Measurements from ENCODE around the gene FOXF1.

FOXF1 gene

DNA sequence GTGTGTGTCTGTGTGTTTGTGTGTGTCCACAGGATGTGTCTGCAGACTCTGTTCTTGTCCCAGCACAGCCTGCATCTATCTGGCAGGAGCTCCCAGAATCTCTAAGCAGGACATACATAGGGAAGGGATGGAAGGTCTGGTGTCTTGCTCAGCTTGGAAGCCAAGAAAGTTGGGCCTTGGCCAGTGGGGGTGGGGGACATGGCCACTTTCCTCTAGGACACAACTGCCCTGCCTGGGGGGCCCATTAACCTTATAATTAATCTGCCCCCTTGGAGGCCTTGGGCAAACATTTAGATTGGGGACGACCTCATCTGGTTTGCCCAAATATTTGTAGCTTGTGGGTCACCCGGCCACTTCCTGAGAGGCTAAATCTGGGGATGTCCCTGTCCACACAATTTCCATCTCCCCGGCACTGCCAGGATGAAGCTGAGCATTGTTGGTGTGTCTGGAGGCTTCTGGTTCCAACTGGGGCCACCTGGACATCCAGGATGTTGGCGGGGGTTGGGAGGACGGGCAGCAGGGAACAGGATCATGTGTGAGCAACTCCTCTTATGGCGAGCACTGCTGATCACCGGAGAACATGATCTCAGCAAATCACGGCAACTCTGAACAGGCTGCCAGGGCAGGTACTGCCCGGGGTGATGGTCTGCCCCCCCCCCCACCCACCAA is 17.2 kb upstream of the FOXF1 start:
- DNase-seq (ENCODE audit: low spot score): no peak

- no peak for DNase-seq (ENCODE audit: low spot score)
Measured at GRCh38 chr16:86494039-86494564, 16.2 kb upstream of the FOXF1 start.

DNA sequence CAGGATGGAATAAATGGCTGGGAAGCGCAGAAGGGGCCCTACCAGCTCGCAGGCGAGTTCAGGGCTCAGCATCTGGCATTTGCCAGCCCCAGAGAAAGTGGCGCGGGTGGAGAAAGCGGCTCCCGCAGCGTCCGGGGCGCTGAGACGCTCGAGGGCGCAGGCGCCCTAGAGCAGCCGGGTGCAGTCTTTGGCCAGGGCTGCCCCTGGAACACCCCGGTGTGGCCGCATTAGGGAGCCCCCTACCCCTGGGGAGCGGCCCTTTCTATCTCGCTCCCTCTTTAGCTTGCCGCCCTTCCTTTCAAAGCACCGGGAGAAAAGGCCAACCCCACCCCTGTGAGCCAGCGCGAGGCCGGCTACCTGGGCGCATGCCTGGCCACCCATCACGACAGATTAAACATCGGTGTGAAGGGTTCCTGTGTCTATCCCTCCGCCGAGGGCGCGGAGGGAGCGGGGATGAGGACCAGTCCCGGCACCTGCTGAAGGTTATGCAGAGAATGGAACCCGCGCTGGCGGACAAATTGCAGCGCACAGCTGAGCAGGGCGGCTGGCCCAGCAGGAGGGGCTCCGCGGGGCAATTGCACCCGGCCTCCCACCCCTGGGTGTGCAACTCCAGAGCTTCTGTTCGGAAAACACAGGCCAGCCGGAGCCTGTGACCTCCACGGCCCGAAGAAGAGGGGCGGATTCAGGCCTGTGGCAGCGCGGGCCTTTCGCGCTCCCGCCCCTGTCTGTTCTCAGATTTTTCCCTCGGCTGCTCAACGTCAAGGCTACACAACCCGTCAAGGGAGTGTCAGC is 15.6 kb upstream of the FOXF1 start:
- DNase-seq (ENCODE audit: low spot score): no peak

DNA sequence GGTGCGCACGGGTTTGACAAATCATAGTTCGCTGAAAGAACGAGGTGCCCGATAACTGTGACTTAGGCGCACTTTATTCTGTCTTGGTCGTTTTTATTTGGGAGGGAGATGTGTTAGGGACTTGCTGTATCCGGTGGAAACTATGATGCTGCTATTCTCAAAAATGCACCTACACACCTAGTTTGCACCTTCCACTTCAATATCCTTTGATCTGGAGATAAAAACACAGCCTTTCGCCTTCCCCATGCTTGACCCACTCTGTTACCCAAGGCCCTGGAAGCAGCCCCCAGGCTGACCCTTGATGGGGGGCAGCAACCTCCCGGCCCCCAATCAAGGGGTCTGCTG is 15.0 kb upstream of the FOXF1 start:
- no peak for DNase-seq (ENCODE audit: low spot score)

DNA sequence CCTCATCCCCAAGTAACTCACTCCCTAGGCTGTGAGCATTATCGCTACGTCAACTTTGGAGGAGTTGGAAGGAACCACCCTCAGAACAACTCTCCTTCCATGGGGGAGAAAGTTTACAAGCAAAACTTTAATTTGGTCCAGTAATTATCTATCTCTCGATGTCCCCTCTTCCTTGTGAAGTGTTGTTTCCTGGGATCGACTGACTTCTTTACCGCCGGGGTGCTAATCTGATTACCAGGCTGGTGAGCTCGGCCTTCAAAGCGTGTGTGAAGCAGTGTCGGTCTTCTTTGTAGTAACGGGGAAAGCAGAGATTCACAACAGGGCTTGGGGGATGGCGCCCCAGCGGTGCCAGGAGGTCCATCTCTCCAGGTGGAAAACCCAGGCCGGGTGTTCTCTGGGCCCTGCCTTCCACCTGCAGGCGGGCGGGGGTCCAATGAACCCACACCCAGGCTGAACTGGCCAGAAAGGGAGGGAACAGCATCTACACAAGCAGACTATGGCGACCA is 14.5 kb upstream of the FOXF1 start:
- DNase-seq (ENCODE audit: low spot score): no peak

- no peak for DNase-seq (ENCODE audit: low spot score)
Measured at GRCh38 chr16:86496262-86496928, 13.9 kb upstream of the FOXF1 start.

GRCh38 chr16:86496929-86497461 is 13.3 kb upstream of the FOXF1 start:
- no peak for DNase-seq (ENCODE audit: low spot score)

- DNase-seq (ENCODE audit: low spot score): no peak
Measured at GRCh38 chr16:86497551-86498021, 12.7 kb upstream of the FOXF1 start.

- DNase-seq (ENCODE audit: low spot score): no peak
Measured at GRCh38 chr16:86498155-86498670, 12.1 kb upstream of the FOXF1 start.

GRCh38 chr16:86498671-86499439 is 11.5 kb upstream of the FOXF1 start:
- DNase-seq (ENCODE audit: low spot score): no peak

GRCh38 chr16:86499440-86499786 is 10.9 kb upstream of the FOXF1 start:
- no peak for DNase-seq (ENCODE audit: low spot score)

- DNase-seq (ENCODE audit: low spot score): no peak
Measured at GRCh38 chr16:86499889-86500707, 10.2 kb upstream of the FOXF1 start.

DNA sequence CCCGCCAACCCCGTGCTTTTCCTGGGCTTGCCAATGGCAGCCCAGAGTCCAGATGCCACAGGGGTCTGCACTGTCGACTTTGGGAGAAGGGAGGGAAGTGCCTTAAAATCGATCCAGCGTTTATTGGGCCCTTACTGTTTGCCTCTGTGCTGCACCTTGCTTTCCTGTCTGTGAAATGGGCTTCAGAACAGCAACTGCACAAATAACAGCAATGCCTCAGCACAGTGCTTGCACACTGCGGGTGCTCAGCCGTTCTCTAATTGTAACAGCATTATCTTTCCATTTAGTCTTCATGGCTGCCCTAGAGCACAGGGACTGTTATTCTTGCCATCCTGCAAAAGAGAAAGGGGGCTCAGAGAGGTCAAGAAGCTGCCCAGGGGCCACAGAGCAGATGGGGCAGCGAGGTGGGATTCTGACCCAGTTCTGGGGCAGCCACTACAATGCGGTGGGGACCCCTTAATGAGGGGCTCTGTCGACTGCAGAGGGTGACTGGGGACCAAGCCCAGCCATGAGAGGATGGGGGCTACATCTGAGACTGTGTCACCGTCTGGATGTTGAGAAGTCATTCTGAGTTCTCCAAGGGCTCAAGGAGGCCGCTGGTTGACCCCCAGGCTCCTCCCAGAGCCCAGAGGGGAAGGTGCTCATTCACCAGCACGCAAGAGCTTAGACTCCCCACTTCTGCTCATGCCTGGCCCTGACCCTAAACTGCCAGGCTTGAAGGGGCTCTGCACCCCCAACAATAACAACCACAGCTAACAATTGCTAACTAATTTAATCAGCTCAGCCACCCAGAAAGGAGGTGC is 9.4 kb upstream of the FOXF1 start:
- no peak for DNase-seq (ENCODE audit: low spot score)

- DNase-seq (ENCODE audit: low spot score): no peak
Measured at GRCh38 chr16:86501989-86502855, 8.1 kb upstream of the FOXF1 start.

DNA sequence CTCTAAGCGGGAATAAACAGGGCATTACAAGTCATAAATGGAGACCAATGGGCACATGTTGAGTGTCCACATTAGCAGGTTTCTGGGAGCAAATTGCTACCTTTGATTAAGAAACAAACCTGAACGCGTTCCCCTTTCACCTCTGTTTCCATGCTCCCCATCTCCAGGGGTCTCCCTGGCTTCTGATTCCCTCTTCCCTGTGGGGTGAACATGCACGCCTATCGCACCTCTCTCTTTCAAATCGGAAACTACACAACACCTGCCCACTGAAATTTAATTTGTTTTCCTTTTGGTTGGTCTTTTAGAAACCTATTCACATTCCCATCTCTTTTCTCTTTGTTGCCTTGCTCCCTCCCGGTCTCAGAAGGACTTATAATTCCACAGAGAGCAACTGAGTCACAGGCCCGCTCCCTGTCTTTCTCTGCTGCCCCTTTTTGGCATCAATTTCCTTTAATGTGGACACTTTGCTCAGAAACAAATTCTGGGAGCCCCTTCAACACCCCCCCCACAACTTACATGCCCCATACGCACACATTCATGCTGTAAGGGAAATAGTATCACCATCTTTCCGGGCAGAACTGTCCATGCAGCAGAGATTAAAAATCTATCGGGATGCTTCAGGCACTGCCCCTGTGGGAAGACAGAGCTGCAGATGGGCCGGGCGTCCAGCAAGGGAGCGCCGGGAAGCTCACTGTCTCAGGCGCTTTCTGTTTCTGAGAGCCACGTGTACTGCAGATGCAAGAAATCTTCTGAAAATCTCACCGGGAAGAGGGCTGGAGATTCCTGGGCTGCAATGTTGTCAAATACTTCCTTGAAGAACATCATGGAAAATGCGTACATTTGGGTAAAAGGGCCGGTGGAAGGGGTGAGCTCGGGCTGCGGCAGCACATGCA is 7.2 kb upstream of the FOXF1 start:
- no peak for DNase-seq (ENCODE audit: low spot score)

GRCh38 chr16:86503830-86504229 is 6.5 kb upstream of the FOXF1 start:
- DNase-seq (ENCODE audit: low spot score): no peak

GRCh38 chr16:86504315-86505184 is 5.8 kb upstream of the FOXF1 start:
- DNase-seq (ENCODE audit: low spot score): no peak

Measured in CD4-positive, alpha-beta T cell treated with Interleukin-2 at 100 ng/mL for 4 hours (primary cell).